NCI-H1436 (cell line): Measurements from ENCODE around the gene WDR27.

Experiments
- DNase-seq: peaks from one replicate; lab custom pipeline; 2025; lab: John Stamatoyannopoulos, UW

Gene WDR27

DNA sequence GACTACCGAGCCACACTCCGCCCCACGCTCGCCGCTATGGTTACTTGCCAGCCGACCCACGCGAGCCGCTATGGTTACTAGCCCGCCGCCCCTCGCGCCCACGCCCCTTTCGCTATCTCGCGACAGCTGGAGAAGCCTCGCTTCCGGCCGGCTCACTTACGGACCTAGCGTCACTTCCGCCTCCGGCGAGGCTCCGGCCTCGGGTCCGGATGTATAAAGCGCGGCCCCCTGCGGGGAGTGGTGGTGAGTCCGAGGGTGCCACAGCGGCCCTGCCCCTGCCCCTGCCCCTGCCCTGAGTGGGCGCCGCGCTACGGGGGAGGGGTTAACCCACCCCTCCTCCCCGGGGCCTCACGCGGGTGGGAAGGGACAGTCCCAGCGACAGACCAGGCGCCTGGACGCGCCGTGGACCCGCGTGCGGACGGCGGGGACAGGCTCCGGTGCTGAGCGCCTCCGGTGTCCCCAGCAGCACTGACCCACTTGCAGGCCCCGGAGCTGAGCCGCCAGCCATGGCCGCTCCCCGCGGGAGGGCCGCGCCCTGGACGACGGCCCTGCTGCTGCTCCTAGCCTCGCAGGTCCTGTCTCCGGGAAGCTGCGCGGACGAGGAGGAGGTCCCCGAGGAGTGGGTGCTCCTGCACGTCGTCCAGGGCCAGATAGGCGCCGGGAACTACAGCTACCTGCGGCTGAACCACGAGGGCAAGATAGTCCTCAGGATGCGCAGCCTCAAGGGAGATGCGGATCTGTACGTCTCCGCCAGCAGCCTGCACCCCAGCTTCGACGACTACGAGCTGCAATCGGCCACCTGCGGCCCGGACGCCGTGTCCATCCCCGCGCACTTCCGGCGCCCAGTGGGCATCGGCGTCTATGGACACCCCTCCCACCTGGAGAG is at the start of gene WDR27, which contains the start of gene C6orf120:
WDR27 (minus strand) TSS at position 76 of the 886 bp plus-strand sequence. CDS start 13,024 bp downstream, outside the sequence.
C6orf120 (plus strand) TSS at position 173 of the 886 bp plus-strand sequence; CDS start at position 507, 334 bp downstream.
- peak; percentile 95 for DNase-seq

DNA sequence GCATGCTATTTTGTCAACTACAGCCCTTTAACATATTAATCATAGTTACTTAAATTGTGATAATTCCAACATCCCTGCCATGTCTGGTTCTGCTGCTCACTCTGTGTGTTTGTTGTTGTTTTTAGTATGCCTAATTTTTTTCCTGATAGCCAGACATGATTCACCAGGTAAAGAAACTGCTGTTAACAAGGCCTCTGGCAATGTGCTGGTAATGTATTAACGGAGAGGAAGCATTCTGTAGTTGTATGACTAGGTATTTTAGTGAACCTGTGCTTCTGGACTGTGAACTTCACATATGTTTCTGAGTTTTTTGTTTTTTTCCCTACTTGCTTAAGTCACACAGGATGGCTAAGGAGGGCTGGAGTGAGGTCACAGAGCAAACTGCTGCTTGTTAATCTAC is 44.7 kb upstream of the WDR27 start:
- no peak for DNase-seq

DNA sequence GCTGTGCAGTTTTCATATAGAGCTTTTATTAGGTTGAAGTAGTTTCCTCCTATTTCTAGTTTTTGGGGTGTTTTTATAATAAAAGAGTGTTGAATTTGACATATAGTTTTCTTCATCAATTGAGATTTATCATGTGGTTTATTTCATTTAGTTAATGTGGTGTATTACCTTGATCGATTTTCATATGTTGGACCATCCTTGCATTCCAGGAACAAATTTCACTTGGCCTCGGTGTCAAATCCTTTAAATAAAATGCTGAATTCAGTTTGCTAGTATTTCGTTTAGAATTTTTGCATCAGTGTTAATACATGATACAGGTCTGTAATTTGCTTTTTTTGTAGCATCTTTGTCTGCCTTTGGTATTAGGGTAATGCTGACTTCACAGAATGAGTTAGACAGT is 43.6 kb upstream of the WDR27 start:
- DNase-seq: no peak

DNA sequence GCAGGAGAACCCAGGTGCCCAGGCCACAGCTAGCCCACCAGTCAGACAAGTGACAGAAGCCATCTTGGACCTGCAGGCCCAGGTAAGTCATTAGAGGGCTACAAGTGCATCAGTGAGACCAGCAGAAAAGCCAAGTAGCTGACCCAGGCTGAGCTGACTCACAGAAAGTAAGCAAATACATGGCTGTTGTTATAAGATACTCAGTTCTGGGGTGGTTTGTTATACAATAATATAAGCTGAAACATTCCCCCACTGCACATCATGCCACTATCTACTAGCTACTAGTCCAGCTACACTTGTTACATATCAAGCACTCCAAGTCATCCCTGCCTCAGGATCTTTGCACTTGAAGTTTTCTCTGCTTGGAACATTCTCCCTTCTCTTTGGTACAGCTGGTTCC is 39.5 kb upstream of the WDR27 start:
- DNase-seq: no peak

DNA sequence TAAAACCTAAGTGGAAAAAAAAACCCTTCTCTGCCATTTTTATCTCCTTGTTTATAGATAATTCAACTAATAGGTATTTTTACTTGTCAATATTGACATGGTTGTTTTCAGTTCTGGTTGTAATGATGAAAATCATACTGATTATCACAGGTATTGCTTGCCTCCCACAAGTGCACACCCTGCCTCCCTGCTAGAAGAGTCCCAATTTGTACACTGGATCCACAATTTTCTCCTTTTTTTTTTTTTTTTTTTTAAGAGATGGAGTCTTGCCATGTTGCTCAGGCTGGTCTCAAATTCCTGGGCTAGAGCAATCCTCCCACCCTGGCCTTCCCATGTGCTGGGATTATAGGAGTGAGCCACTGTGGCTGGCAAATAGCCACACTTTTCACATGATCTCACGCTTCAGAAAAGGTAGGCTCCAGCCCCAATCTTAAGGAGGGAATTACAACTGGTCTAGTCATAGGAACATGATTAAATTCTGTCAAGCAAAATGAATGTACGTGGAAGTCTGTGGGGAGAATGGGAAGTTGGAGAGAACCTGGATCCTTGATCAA is 37.2 kb upstream of the WDR27 start:
- DNase-seq: no peak

DNA sequence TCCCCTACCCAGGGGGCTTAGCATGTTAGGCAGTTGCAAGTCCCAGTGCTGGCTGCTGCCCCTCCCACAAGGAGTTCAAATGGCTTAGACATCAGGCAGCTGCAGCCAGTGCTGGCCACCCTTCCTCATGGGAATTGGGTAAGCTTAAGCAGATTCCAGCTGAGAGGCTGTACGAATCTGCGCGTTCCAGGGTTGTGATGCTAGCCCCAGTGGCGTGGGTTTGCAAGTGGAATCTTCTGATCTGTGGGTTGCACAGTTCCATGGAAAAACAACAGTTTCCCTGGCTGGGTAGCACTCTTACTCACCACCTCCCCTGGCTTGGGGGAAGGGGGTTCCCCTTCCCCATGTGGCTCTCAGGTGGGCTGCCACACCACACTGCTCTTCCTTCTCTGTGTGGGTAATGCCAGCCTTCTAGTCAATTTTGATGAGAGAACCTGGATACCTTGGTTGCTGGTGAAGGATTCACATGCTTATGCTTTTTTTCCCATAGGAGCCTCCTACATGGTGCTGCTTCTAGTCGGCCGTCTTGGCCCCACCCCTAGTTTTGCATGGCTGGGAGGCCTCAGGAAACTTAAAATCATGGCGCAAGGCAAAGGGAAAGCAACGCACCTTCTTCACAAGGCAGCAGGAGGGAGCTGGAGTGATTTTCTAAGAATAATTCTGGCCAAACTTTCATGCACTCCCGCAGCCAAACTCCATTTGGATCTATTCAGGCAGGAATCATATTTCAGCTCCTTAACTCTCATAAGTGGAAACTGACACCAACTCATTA is 36.6 kb upstream of the WDR27 start:
- peak; percentile 22 for DNase-seq

DNA sequence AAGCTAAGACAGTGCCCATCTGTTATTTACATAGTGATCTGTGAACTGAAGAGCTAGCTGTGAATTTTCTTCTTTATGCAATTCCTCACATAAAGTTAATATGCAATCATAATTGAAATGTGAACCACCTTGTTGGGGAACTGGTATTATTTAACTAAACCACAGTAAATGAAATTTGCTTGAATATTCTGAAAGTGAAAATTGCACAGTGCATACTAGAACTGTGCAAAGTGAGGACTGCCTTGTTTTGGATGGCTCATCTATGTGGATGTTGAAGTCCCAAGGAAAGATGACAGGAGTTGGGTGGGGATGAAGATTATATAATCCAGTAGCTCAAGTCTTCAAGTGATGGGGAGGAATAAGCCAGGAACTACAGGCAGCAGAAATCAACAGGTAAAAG is 28.1 kb upstream of the WDR27 start:
- DNase-seq: no peak

DNA sequence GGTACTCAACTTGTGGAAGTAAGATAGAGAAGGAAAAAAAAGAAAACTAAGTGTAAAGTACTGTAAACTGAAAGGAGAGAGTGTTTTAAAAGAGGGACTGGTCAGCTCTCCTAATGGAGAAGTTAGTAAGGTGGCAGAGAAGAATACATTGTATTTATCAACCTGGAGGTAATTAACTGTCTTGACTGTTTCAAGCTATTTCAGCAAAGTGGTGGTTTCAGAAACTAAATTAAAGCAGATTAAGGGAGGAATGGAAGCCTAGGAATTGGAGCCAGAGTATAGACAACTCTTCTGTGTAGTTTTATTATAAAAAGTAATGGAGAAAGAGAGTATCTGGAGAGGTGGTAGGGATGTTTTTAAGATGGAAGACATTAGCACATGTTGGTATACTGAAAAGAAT is 25.1 kb upstream of the WDR27 start:
- DNase-seq: no peak

DNA sequence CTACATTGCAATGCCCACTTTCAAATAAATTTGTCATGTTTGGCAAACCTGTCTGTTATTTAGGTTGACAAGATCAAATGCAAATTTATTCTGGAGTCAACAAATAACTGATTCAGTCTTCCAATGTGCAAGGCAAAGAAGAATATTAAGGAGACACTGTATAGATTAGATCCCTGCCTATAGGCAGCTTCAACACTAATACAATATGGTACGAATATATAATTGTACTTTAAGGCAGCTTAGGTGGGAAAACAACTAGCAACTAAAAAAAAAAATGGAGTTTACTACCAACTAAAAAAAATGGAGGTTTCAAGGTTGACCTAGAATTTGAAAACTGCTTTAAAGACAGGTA is 24.2 kb upstream of the WDR27 start:
- DNase-seq: no peak

DNA sequence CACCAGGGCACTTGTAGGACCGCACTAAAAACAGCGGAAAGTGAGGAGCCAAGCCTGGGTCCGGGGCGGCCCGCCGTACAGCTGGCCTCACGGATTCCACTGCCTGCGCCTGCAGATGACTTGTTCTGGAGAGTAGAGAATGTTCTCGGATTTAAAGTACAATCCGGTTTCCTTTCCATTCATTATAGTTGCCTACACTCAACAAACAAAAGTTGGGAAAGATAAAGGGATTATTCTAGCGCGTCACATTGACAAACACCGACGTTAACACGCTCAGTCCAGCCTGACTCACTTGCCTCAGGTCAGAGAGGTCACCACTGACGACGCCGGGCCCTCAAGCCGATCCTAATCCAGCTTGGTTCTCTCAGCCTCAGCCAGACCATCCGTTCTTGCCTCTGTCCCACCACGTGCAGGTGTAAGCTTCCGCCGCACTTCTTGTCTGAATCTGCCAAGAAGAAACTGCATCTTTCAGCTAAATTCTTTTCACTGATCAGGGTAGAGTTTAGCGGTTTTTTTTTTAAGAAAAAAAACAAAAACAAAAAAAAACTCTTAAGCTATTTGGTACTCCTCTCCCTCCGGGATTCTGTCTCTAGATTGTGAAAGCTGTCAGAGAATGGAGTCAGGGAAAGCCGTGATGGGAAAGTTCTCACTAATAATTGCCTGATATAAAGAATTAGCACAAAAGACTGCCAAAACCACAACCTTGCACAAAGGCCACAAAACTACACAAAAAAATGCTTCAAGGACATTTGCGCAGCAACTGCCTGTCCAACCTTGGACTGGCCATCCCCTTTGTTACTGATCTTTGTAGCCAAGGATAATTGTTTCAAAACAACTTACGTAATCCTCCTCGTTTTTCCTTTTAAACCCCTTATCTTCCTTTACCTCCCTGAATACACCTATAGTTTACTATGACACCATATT is 23.6 kb upstream of the WDR27 start:
- no peak for DNase-seq

DNA sequence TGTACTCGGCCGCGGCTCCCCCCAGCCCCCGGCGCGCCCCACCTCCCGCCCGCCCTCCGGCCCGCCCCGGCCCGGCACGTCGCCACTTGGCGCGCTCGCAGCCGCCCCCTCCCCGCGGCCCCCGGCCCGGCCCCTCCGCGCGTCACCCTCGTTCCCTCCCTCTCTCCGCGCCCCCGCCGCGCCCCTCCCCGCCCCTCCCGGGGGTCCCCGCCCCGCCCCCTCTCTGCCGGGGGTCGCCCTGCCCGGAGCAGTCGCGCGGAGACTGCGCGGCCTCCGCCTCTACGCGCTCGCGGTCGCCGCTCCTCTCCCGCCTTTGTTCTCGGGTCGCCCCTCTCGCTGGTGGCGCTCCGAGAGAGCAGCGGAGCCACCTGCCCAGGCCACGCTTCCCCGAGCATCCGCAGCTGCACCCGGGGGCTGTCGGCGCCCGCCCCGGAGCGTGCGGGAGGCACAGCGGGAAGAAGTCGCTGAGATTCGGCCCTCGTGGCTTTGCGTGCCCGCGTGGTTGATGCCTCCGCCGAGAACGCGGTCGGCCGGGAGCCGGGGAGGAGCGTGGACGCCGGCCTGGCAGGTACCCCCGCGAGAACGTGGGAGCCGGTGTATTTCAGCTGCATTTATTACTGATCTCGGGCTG is 22.8 kb upstream of the WDR27 start, which contains the start of gene PHF10:
PHF10 (minus strand) TSS at position 7 of the 631 bp plus-strand sequence. CDS start 569 bp downstream, outside the sequence.
- DNase-seq: peak; percentile 58

DNA sequence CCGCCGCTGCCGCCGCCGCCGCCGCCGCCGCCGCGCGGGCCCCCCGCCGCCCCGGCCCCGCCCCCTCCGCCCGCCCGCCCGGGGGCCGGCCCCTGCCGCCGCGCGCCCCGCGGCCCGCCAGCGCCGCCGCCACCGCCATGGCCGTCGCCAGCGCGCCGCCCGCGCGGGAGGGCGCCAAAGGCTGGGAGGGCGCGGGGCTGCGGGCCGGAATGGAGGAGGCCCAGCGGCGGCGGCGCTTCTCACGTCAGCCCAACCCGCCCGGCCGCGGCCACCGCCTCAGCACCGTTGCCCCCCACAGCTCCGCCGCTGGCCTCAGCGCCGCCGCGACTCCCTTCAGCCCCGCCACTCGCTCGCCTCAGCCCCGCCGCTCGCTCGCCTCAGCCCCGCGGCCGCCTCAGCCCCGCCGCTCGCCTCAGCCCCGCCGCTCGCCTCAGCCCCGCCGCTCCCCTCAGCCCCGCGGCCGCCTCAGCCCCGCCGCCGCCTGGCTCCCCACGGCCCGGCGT is 22.2 kb upstream of the WDR27 start:
- DNase-seq: no peak

DNA sequence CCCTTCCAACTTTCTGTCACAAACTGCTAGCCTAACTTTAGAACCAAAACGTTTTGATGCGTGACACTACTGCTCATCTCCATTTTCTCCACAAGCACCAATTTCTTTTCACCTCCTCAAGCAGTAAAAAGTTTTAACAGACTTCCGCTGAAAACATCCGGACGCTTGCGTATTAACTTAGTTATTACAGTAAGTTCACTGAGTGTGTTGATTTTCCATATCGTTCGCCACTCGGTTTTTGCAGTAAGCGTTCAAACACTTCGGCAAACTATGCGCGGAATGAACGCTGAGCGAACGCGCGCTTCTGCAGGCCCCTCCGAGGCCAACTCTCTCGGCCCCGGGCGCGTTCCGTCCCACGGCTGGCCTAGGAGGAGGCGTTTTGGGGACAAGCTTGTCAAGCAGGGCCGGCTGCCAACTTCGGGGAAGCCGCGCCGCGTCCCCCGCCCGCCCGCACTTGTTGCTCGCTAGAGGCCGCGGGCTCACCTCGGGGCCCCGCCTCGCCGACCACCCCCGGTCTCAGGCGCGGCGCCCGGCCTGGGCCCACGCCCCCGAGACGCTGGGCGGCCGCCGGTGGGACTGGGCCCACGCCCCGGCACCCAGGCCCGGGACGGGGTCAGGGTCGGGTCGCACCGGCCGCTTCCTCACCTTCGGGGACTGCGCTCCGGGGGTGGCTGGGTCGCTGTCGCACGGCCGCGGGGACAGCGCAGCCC is 21.5 kb upstream of the WDR27 start:
- peak; percentile 27 for DNase-seq

DNA sequence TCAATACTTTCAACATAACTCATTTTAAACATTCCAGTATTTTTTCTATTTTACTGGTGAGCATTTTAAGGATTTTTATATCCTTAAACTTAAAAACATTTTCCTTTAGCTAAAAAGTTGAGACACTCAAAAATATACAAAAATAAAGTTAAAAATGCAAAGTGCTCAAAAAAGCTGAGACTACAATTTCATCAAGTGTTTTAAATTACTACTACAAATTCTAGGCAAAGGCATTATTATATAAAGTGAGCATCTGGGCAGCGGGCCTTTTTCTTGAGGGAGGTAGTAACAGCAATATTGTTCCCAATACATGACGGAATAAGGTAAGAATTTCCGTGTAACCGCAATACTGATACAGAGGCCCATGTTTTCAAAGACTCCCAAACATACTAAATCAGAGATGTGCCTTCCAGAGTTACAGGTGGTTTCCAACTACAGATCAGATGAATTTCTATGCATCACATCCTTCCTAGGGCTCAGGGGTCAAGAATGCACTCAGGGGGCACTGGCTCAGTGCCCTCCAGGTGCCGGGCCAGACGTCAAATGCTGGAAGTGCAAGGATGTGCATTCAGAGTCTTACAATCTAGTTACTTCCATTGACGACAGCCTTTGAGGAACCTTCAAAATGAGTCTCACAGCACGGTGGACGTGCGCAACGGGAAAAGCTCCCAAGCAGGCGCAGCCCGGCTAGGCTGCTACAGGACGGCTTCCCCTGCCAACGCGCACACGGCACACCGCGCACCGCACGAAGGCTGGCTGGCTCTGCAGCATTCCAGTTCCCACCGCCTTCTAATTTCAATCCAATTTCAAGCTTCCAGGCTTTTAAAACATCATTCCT is 20.8 kb upstream of the WDR27 start:
- peak; percentile 7 for DNase-seq

DNA sequence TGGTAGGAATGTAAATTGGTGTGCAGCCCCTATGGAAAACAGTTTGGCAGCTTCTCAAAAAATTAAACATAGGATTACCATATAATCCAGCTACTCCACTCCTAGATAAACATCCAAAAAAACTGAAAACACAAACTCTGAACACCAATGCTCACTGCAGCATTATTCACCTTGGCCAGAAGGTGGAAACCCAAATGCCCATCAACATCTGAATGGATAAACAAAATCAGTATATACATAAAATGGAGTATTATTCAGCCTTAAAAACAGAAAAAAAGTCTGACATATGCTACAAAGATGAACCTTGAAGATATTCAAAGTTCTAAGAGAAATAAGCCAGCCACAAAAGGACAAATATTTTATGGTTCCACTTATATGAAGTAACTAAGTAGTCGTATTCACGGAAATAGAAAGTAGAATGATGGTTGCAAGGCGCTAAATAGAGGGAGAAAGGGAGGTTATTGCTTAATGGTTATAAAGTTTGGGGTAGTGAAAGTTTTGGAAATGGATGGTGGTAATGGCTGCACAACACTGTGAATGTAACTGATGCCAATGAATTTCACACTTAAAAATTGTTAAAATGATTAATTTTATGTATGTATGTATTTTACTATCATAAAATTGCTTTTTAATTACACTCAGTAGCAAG is 18.5 kb upstream of the WDR27 start:
- DNase-seq: no peak

DNA sequence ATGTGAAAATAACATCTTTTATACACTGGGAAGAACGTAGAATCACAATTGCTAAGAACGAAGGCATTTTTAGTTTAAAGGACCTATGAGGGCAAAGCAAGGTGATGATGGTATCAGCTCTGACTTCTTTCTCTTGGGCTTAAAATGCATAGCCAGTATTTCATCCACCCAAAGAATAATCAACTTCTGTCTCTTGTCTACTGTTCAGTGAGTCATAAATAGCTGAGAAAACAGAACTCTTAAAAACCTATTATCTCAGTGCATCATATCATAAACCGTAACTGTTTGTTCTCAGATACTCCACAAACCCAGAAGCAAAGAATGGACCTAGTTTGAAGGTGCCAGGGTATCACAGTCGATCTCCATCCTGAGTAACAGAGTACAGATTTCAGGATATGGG is 17.3 kb upstream of the WDR27 start:
- no peak for DNase-seq

DNA sequence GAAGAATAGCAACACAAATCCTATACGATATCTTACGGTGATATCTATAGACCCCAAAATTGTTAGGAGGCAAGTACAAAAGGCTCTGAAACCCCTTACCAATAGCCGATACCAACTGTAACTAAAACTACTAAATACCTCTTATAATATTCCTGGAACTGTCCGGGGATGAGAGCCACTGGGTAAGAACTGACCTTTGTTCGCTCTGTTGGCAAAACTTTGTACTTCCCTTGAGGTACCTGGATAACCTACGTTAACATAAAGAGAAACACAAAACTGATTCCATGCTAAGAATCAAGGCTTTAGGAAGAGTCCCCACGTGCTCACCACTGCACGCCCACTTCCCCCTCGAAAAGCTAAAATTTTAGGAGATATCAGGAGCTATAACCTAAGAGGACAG is 12.8 kb upstream of the WDR27 start:
- no peak for DNase-seq

DNA sequence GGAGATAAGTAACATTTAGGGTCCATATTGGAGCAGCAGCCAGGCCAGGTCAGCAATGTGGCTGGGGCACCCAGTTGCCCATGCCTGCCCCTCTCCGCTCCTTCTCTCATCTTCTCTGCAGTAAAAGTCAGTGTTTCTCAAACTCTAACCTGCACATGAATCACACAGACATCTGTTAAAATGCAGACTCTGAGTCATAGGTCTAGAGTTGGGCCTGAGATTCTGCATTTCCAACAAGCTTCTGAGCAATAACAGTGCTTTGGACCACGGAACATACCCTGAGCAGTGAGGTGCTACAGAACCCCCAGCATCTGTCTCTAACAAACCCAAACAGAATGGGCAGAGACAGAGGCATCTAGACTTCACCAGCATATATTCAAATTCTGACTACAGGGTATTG is 12.3 kb upstream of the WDR27 start:
- DNase-seq: no peak

DNA sequence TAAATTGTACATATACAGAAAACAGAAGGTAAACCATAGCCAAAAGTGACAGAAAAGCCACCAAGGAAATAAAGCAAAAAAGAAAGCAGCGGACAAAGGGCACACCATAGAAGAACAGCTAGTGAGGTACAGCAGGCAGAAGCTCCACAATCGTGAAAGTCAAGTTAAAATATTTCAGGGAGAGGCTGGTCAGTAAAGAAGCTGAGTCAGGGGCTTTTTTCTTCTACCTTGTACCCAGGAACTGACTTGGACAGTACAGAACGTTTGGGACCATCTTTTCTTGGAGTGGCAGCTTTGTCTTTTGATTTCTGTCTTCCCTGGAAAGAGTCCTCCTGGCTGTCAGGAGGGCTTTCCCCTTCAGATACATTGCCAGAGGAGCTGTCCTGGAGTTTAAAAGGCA is 8.2 kb upstream of the WDR27 start:
- DNase-seq: no peak
